Prostate gland (tissue), 2 donors: ENCODE results near the gene TSFM. TPM values are rescaled to one million over a fixed set of nuclear protein-coding genes. Genes with fewer than 3 reads are reported as not detected.
A peak's percentile ranks its signal among the peaks of the same experiment; 100 is the strongest.

Experiments used
- DNase-seq: peaks from one replicate; pipeline ENCODE4 v3.0.0-alpha.2; 2019; ENCODE audit warnings: low spot score
- H3K27ac ChIP-seq, 2 donors: fragments of 200-600 bp; sonication (generic); 2 replicates each; pipeline ENCODE4 v1.5.1; 2017 to 2019
- H3K27me3 ChIP-seq: fragments of 200-600 bp; sonication (generic); replicated peaks from 2 replicates; pipeline ENCODE4 v1.5.1; 2019; ENCODE audit not compliant: insufficient read depth
- H3K36me3 ChIP-seq, 2 donors: fragments of 200-600 bp; sonication (generic); 1 replicate in 1 of 2; 2 replicates in 1 of 2; pipeline versions ENCODE4 v1.5.1 to v1.8.1; 2017 to 2019
- H3K4me1 ChIP-seq: fragments of 200-600 bp; sonication (generic); replicated peaks from 2 replicates; pipeline ENCODE4 v1.5.1; 2019
- H3K4me3 ChIP-seq, 2 donors: fragments of 200-600 bp; sonication (generic); 2 replicates each; pipeline ENCODE4 v1.5.1; 2017 to 2019
- H3K9me3 ChIP-seq: fragments of 200-600 bp; sonication (generic); 2 replicates; pipeline ENCODE4 v1.5.1; 2017
- POLR2A ChIP-seq: fragments of 450-650 bp; IDR thresholded peaks from one replicate; pipeline ENCODE4 v1.6.1; 2016; ENCODE audit warnings: antibody characterized with exemption, mild to moderate bottlenecking
- POLR2AphosphoS5 ChIP-seq: sonication (generic); formaldehyde crosslinking; IDR thresholded peaks from one replicate; pipeline ENCODE4 v1.6.1; 2017; ENCODE audit warnings: antibody characterized with exemption
- WGBS: methylation state at CpG from one replicate; pipeline ENCODE4 v1.1.5; 2018; 5-methylcytosine and 5-hydroxymethylcytosine counted together
- intact Hi-C: fragments of 100-400 bp; cut with DNase I; formaldehyde crosslinking; loops from one replicate; pipeline ENCODE4 v1.14.2; 2022
- total RNA-seq, 2 donors: library from RNA; depleted of rRNA; stranded (reverse); fragments of >200 nt; gene quantifications; one replicate each; pipeline ENCODE4 v1.1.0, GENCODE V29; 2016
- TF ChIP-seq, protein P1 (sequence below), 4 experiments: fragments of 200-600 bp in 2 of 4; fragments of 450-650 bp in 2 of 4; sonication (generic) in 2 of 4; IDR thresholded peaks; 1 replicate in 3 of 4; 2 replicates in 1 of 4; pipeline ENCODE4 v1.5.1; 2016 to 2019; ENCODE audit warnings: antibody characterized with exemption in 4 of 4, mild to moderate bottlenecking in 2 of 4, moderate library complexity in 2 of 4

Gene TSFM
- total RNA-seq: 10 to 100 TPM; 24.3 to 39.6 TPM

DNA sequence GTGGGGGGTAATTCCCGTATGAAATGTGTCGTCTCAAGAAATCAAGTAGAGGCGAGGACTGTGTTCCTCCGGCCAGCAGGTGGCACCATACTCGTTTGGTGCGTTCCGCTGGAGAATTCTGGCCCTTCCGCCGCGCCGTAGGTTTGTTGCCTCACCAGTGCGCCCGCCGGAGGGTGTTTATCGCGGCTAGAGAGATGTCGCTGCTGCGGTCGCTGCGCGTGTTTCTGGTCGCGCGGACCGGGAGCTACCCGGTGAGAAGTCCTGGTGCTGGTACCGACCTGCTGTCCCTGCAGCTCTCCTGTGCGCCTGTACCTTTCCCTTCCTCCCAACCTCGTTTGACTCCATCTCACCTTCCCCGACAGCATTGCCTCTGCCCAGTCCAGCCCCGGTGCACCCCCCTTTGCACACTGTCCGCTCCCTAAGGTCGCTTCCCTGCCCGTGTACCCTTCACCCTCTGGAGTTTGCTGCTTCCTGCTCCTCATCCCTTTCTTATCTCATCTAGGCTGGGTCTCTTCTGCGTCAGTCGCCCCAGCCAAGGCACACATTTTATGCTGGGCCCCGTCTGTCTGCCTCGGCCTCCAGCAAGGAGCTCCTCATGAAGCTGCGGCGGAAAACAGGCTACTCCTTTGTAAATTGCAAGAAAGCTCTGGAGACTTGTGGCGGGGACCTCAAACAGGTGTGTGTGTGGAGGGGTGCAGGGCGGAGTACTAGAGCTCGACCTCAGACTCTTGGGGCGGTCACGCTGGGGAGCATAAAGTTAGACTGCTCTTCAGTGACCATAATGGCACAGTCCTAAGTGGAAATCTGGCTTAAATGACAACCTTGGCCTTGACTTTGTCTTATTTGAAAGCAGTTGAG lies at the start of gene TSFM:
Gene TSFM (plus strand): TSS at position 180 of the 858 bp plus-strand sequence. CDS start 15 bp downstream, at position 195.
- Histone ChIP-seq H3K27ac (peak within 1 kb of the TSS; percentile 28 to 71), H3K4me3 (peak within 1 kb of the TSS; percentile 58 to 93), H3K36me3 (peaks cover 0 to 4% of the 10 kb centered on the region in 2 donors), H3K9me3 (no peaks in the 10 kb centered on the region), H3K27me3 (no peaks in the 10 kb centered on the region), H3K4me1 (no peaks in the 10 kb centered on the region)
- intact Hi-C loops: loop anchor here (5.0 kb wide), 2 partner anchors 44 to 114 kb away; no protein-coding TSS in a partner anchor
- TF ChIP-seq POLR2A: no peak
- TF ChIP-seq, protein P1, sequence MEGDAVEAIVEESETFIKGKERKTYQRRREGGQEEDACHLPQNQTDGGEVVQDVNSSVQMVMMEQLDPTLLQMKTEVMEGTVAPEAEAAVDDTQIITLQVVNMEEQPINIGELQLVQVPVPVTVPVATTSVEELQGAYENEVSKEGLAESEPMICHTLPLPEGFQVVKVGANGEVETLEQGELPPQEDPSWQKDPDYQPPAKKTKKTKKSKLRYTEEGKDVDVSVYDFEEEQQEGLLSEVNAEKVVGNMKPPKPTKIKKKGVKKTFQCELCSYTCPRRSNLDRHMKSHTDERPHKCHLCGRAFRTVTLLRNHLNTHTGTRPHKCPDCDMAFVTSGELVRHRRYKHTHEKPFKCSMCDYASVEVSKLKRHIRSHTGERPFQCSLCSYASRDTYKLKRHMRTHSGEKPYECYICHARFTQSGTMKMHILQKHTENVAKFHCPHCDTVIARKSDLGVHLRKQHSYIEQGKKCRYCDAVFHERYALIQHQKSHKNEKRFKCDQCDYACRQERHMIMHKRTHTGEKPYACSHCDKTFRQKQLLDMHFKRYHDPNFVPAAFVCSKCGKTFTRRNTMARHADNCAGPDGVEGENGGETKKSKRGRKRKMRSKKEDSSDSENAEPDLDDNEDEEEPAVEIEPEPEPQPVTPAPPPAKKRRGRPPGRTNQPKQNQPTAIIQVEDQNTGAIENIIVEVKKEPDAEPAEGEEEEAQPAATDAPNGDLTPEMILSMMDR (IDR thresholded peaks at IDR 0.05): peak; percentile 95 to 98 (median 96)
- peak; percentile 97 for TF ChIP-seq POLR2AphosphoS5
- 1% methylated on average over 45 of the region's 45 CpGs for WGBS
- DNase-seq: peak; percentile 94

DNA sequence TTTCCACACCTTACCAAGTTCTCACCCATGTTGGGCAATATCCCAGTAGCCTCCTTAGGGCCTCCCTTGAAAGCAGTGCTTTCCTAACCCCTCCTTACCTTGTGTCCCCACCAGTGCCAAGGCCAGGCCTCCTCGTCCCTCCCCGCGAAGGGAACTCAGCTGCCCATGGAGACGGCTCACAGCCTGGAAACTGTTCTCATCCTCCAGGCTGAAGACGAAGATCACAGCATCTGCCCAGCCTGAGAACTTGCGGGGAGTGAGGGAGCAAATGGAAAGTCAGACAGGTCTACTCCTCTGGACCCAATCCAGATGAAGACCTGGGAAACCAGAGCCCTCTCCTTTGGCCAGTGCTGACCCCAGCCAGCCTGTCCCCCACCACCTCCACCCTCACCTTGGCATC lies 48.7 kb upstream of the TSFM start:
- intact Hi-C loops: no loop called here
- peaks cover 10% of the 10 kb centered on the region for H3K27me3 ChIP-seq
- no peak for DNase-seq
- H3K27ac ChIP-seq: no peak overlapping the region
- H3K4me3 ChIP-seq: no peak overlapping the region
- H3K36me3 ChIP-seq: no peaks in the 10 kb centered on the region
- TF ChIP-seq, protein P1 (IDR thresholded peaks at IDR 0.05): no peak
- TF ChIP-seq POLR2A: no peak
- TF ChIP-seq POLR2AphosphoS5: no peak
- WGBS: 74% methylated on average over 6 of the region's 6 CpGs
- H3K9me3 ChIP-seq: no peaks in the 10 kb centered on the region
- peaks cover 22% of the 10 kb centered on the region for H3K4me1 ChIP-seq

DNA sequence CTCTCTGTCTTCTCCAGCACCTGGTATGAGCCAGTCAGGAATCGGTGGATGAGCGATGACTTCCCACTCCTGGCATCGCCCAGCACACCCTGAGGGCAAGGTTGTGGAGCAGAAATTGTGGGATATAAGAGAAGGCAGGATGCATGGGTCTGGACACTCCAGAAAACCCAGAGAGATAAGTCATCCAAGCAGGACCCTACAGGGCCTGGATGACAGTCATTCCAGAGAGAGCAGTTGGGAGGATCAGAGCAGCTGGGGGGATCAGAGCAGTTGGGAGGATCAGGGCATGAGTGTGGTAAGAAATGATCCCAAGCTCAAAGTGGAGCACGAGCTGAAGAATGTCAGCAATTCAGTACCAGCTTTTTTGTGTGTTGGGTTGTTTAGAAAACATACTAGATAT lies 48.0 kb upstream of the TSFM start:
- Histone ChIP-seq H3K27ac (no peak overlapping the region), H3K9me3 (no peaks in the 10 kb centered on the region), H3K4me1 (peaks cover 22% of the 10 kb centered on the region), H3K27me3 (peaks cover 10% of the 10 kb centered on the region), H3K4me3 (no peak overlapping the region), H3K36me3 (no peaks in the 10 kb centered on the region)
- TF ChIP-seq POLR2A (no peak), POLR2AphosphoS5 (no peak)
- TF ChIP-seq, protein P1 (IDR thresholded peaks at IDR 0.05): no peak
- 72% methylated on average over 4 of the region's 4 CpGs for WGBS
- intact Hi-C loops: no loop called here
- DNase-seq: no peak

DNA sequence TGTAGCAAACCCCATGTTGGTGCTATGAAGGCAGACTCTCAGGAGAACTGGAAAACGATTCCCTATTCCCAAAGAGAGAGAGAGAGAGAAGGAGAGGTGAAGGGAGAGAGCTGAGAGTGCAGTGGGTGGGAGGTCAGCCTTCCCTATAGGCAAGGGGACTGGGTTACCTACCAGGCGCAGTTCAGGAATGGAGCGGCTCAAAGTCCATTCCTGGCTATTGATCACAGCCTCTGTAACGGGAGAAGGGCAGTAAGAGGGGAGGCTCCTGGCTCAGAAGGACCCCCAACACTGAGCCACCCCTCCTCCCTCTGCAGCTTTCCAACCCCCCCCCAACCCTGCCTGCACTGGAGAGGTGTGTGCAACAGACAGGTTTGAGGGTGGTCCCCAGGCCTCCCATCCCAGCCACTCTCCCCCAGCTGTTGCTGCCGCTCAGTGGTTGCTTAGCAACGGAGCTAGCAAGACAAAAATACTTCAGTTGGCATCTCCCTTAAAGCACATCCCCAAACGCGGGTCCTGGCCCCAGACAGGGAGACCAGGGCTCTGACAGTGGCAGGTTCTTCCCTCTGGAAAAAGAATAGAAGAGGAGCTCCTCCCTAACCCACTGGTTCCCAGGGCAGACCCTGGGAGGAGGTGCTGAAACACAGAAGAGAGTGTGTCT lies 47.3 kb upstream of the TSFM start:
- no peaks in the 10 kb centered on the region for H3K36me3 ChIP-seq
- TF ChIP-seq, protein P1 (IDR thresholded peaks at IDR 0.05): no peak
- no peak for TF ChIP-seq POLR2AphosphoS5
- no peak for TF ChIP-seq POLR2A
- H3K27ac ChIP-seq: no peak overlapping the region
- no peak overlapping the region for H3K4me3 ChIP-seq
- intact Hi-C loops: no loop called here
- DNase-seq: no peak
- peaks cover 22% of the 10 kb centered on the region for H3K4me1 ChIP-seq
- H3K9me3 ChIP-seq: no peaks in the 10 kb centered on the region
- peaks cover 10% of the 10 kb centered on the region for H3K27me3 ChIP-seq
- 20% methylated on average over 8 of the region's 8 CpGs for WGBS
